GM21723 (cell line): Measurements from ENCODE around the gene USP15.
"Not testable (repeated sequence)": the region's sequence is repeated elsewhere in the genome, so short reads cannot be mapped to it uniquely, and the experiment has no call there.

Source experiments
- ATAC-seq: cut with Tn5 transposase; IDR thresholded peaks from one replicate; pipeline ENCODE4 v1.9.1; 2021; ENCODE audit warnings: mild to moderate bottlenecking, moderate library complexity; ENCODE audit not compliant: unreplicated experiment

USP15 gene

GRCh38 chr12:62364697-62365096 lies 104.5 kb downstream of the USP15 start:
- not testable (repeated sequence) for ATAC-seq

GRCh38 chr12:62365846-62366245 lies 105.6 kb downstream of the USP15 start:
- ATAC-seq = not testable (repeated sequence)

GRCh38 chr12:62368430-62369223 lies 108.4 kb downstream of the USP15 start:
- ATAC-seq = not testable (repeated sequence)

GRCh38 chr12:62370189-62370588 lies 110.0 kb downstream of the USP15 start:
- no peak for ATAC-seq

GRCh38 chr12:62371661-62372060 lies 111.5 kb downstream of the USP15 start:
- ATAC-seq = no peak

GRCh38 chr12:62372134-62372533 lies 111.9 kb downstream of the USP15 start:
- ATAC-seq = no peak

GRCh38 chr12:62372825-62373224 lies 112.6 kb downstream of the USP15 start:
- ATAC-seq = no peak

- ATAC-seq = no peak
Observed at GRCh38 chr12:62375603-62376002, 115.4 kb downstream of the USP15 start.

- ATAC-seq = no peak
Observed at GRCh38 chr12:62379026-62379722, 119.0 kb downstream of the USP15 start.

GRCh38 chr12:62379723-62380045 lies 119.5 kb downstream of the USP15 start:
- no peak for ATAC-seq

- ATAC-seq = no peak
Observed at GRCh38 chr12:62382526-62382925, 122.3 kb downstream of the USP15 start.

GRCh38 chr12:62396750-62397149 lies 136.5 kb downstream of the USP15 start:
- ATAC-seq = no peak

- no peak for ATAC-seq
Observed at GRCh38 chr12:62400135-62400534, 139.9 kb downstream of the USP15 start.

GRCh38 chr12:62401631-62402030 lies 141.4 kb downstream of the USP15 start:
- no peak for ATAC-seq

GRCh38 chr12:62403031-62403430 lies 142.8 kb downstream of the USP15 start:
- ATAC-seq = no peak

GRCh38 chr12:62407587-62407986 lies 147.4 kb downstream of the USP15 start:
- ATAC-seq = no peak

GRCh38 chr12:62409068-62409467 lies 148.9 kb downstream of the USP15 start:
- no peak for ATAC-seq

- no peak for ATAC-seq
Observed at GRCh38 chr12:62414180-62414579, 154.0 kb downstream of the USP15 start.

- no peak for ATAC-seq
Observed at GRCh38 chr12:62426089-62426488, 165.9 kb downstream of the USP15 start.

GRCh38 chr12:62429457-62429856 lies 169.3 kb downstream of the USP15 start:
- no peak for ATAC-seq

- no peak for ATAC-seq
Observed at GRCh38 chr12:62434494-62435302, 174.5 kb downstream of the USP15 start.
